ENCODE measurements around the gene OR7A10.

OR7A10 gene

DNA sequence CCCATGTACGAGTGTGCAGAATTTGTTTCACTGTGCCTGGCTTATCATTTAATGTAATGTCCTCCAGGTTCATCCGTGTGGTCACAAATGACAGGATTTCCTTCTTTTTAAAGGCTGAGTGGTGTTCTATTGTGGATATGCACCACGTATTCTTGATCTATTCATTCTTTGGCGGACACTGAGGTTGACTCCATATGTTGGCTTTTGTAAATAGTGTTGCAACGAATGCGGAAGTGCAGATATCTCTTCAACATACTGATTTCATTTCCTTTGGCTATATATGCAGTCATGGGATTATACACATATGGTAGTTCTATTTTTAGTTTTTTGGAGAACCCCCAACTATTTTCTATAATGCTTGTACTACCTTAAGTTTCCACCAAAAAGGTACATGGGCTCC is 26.8 kb downstream of the OR7A10 start:
- TF ChIP-seq, protein P1, sequence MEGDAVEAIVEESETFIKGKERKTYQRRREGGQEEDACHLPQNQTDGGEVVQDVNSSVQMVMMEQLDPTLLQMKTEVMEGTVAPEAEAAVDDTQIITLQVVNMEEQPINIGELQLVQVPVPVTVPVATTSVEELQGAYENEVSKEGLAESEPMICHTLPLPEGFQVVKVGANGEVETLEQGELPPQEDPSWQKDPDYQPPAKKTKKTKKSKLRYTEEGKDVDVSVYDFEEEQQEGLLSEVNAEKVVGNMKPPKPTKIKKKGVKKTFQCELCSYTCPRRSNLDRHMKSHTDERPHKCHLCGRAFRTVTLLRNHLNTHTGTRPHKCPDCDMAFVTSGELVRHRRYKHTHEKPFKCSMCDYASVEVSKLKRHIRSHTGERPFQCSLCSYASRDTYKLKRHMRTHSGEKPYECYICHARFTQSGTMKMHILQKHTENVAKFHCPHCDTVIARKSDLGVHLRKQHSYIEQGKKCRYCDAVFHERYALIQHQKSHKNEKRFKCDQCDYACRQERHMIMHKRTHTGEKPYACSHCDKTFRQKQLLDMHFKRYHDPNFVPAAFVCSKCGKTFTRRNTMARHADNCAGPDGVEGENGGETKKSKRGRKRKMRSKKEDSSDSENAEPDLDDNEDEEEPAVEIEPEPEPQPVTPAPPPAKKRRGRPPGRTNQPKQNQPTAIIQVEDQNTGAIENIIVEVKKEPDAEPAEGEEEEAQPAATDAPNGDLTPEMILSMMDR (IDR thresholded peaks at IDR 0.05) = no peak
- no peak overlapping the region for H3K4me3 ChIP-seq
- DNase-seq (ENCODE audit: low spot score) = no peak

DNA sequence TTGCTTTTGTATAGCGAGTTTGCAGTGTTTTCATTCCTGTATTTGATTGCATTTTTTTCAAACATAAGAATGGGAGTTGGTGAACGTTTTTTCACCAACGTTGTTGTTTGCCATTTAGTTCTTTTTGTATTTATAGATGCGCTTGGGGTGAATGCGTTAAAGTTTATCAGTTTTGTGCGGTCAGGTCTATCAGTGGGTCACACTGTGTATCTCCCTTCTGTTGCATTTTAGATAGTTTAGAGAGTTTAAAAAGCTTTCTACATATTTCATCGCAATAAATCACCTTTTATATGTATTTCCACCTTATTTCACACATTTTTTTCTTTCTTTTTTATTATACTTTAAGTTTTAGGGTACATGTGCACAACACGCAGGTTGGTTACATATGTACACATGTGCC is 30.1 kb downstream of the OR7A10 start:
- no peak overlapping the region for H3K27ac ChIP-seq
- TF ChIP-seq, protein P1 (IDR thresholded peaks at IDR 0.05) = no peak
- DNase-seq (ENCODE audit: low spot score) = no peak
- no peak overlapping the region for H3K4me3 ChIP-seq

More for the DNA sequence above, 26.8 kb downstream of the OR7A10 start:
- H3K27ac ChIP-seq = no peak overlapping the region

DNA sequence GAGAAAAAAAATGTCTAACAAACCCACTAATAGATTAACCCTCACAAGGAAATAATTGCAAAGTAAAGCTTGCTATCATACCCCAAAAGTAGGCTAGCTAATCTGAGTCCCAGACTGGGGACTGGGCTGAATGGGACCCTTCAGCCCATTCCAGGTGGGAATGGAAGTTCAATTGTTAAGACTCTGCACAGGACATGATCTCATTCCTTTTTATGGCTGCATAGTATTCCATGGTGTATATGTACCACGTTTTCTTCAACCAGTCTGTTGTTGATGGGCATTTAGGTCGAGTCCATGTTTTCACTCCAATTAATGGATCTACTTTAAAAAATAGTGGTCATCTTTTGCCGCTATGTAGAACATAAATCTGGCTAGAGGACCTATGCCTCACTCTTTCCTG is 31.7 kb downstream of the OR7A10 start:
- H3K4me3 ChIP-seq = no peak overlapping the region
- TF ChIP-seq, protein P1 (IDR thresholded peaks at IDR 0.05) = no peak
- no peak overlapping the region for H3K27ac ChIP-seq
- no peak for DNase-seq (ENCODE audit: low spot score)

DNA sequence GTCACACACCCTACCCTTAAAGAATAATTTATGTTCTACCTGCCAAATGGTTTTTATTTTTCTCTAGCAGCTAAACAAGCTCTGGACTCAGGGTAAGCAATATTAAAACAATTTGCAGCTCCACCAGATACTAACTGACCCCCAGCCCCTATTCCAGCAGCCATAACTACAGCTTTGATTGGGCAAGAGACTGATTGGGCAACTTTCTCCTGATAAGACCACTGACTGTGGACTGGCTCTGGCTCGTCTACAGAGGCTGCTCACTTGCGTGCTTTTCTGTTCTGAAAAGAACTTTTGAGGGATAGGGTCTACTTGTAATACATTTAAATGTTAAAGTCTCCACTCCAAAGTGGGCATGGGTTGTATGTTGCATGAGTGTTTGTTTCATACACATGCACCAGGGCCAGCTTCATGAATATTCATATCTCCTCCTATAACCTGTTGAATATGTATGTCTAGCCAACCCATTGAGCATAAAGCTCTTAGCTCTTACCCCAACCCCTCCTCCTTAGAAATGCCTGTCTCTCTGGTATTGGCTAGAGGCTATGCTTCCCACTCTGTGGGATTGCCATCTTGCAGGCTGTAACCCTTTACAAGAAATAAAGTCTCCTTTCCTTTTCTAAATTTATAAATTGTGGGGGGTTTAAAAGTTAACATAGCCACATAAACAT is 33.6 kb downstream of the OR7A10 start:
- TF ChIP-seq, protein P1 (IDR thresholded peaks at IDR 0.05) = no peak
- no peak for DNase-seq (ENCODE audit: low spot score)
- no peak overlapping the region for H3K4me3 ChIP-seq
- no peak overlapping the region for H3K27ac ChIP-seq

DNA sequence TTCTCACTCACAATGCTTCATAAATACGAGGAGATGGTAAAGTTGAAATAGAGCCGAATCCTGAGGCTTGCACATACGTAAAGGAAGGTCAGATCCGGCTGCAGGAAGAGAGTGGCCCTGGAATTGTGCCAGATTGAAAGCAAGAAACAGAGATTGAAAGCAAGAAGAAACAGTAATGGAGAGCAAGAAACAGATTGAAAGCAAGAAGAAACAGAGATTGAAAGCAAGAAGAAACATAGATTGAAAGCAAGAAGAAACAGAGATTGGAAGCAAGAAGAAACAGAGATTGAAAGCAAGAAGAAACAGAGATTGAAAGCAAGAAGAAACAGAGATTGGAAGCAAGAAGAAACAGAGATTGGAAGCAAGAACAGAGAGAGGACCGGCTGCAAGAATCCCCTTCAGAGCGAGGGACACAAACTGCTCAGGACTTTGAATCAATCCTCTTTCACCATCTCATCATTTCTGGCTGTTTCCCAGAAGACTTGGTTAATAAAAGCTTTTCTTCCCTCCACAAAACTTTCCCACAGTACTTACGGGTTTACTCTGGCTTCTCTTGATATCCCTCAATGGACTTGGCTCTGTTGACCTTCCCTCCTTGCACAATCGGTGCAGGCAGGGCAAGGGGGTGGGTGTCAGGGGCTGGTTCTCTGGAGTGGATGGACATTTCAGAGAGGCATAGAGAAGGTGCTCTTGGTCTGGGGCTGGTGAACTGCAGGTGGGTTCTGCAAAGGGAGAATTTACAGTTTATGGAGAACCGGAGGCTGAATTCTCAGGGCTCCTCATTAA is 39.3 kb downstream of the OR7A10 start:
- no peak for DNase-seq (ENCODE audit: low spot score)
- TF ChIP-seq, protein P1 (IDR thresholded peaks at IDR 0.05) = no peak
- H3K27ac ChIP-seq = no peak overlapping the region
- no peak overlapping the region for H3K4me3 ChIP-seq

DNA sequence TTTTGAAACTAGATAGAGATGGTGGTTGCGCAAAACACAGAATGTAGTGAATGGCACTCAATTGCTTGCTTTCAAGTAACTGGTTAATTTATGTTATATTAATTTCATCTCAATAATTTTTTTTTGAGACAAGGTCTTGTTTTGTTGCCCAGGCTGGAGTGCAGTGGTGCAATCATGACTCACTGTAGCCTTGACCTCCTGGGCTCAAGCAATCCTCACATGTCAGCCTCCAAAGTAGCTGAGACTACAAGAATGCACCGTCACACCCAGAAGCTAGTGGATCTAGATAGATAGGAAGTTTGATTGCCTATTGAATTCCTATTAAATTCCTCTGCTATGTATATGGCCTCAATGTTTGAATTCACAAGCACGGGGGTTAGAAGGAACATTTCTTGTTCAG is 44.0 kb downstream of the OR7A10 start:
- no peak for DNase-seq (ENCODE audit: low spot score)
- TF ChIP-seq, protein P1 (IDR thresholded peaks at IDR 0.05) = no peak
- Histone ChIP-seq H3K27ac (no peak overlapping the region), H3K4me3 (no peak overlapping the region)

DNA sequence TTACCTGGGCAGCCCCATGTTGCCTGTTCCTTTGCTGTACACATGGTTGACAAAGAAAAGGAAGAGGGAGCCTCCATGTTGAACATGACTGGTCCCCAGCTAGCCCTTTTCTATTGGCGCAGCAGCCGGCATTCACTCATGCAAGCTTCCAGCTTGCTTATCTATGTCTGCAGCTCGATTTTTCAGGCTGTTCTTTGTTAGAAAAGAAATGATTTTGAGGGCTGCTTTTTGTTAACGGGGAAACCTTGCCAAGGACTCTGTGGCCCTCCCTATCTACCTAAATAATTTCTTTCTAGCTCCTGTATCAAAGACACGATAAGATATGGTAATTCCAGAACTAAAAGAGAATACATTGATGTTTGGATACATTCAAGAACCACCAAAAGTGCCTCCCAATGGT is 50.0 kb downstream of the OR7A10 start:
- Histone ChIP-seq H3K4me3 (no peak overlapping the region), H3K27ac (no peak overlapping the region)
- no peak for DNase-seq (ENCODE audit: low spot score)
- TF ChIP-seq, protein P1 (IDR thresholded peaks at IDR 0.05) = no peak
